ENCODE data around the gene C2.
A peak's percentile ranks its signal among the peaks of the same experiment; 100 is the strongest.
"Not testable (repeated sequence)": the region's sequence is repeated elsewhere in the genome, so short reads cannot be mapped to it uniquely, and the experiment has no call there.

C2 gene

DNA sequence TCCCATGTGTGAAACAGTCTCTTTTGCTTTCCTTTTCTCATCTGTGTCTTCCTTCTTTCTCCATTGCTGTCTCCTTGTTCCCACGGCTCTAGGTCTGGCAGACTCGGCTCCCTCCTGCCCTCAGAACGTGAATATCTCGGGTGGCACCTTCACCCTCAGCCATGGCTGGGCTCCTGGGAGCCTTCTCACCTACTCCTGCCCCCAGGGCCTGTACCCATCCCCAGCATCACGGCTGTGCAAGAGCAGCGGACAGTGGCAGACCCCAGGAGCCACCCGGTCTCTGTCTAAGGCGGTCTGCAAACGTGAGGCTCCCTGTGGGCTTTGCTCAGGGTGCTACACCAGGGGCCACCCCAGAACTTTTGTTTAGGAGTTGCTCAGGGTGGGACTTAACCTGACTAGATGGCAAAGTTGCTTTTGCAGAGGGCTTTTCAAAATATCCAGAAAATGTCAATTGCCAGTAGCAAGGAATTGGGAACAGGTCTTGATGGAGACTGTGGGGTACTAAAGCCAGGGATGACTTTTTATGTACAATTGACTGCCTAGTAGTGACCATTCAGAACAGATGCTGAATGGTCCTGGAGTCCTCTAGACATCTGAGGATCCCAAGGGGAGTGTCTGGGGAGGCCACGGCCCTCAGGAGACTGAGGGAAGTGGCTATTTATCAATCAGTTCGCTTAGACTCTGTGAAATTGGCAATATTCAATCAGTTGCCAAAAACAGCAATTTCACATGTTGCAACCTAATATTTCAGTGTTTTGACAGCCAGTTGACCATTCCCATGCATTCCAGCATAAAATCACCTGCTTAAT lies 550 bp downstream of the C2 start:
- DNase-seq (ENCODE audit: low read depth) = no peak

DNA sequence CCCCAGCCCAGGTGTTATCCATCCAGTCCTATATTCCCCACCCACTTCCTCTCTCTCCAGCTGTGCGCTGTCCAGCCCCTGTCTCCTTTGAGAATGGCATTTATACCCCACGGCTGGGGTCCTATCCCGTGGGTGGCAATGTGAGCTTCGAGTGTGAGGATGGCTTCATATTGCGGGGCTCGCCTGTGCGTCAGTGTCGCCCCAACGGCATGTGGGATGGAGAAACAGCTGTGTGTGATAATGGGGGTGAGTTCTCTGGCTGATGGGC lies 1.1 kb downstream of the C2 start:
- no peak for DNase-seq (ENCODE audit: low read depth)

DNA sequence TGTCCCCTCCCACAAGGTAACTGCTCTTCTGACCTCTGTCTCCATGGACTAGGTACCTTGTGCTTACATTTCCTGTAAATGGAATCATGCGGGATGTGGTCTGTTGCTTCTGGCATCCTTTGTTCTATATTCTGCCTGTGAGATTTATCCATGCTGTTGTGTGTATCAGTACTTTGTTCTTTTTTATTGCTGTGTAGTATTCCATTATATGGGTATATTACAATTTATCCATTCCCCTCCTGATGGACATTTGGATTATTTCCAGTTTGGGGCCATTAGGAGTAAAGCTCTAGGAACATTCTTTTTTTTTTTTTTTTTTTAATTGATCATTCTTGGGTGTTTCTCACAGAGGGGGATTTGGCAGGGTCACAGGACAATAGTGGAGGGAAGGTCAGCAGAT lies 3.4 kb downstream of the C2 start:
- DNase-seq (ENCODE audit: low read depth) = no peak

DNA sequence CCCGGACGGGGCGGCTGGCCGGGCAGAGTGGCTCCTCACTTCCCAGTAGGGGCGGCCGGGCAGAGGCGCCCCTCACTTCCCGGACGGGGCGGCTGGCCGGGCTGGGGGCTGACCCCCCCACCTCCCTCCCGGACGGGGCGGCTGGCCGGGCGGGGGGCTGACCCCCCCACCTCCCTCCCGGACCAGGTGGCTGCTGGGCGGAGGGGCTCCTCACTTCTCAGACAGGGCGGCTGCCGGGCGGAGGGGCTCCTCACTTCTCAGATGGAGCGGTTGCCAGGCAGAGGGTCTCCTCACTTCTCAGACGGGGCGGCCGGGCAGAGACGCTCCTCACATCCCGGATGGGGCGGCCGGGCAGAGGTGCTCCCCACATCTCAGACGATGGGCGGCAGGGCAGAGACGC lies 4.6 kb downstream of the C2 start:
- not testable (repeated sequence) for DNase-seq (ENCODE audit: low read depth)

DNA sequence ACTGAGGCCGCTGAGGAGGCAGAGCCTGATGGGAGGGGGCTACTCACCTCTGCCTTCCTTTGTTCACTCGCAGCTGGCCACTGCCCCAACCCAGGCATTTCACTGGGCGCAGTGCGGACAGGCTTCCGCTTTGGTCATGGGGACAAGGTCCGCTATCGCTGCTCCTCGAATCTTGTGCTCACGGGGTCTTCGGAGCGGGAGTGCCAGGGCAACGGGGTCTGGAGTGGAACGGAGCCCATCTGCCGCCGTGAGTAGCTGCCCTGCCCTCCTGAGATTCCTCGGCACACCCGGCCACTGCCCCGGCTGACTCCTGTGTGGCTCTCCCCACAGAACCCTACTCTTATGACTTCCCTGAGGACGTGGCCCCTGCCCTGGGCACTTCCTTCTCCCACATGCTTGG lies 6.0 kb downstream of the C2 start:
- DNase-seq (ENCODE audit: low read depth) = no peak

DNA sequence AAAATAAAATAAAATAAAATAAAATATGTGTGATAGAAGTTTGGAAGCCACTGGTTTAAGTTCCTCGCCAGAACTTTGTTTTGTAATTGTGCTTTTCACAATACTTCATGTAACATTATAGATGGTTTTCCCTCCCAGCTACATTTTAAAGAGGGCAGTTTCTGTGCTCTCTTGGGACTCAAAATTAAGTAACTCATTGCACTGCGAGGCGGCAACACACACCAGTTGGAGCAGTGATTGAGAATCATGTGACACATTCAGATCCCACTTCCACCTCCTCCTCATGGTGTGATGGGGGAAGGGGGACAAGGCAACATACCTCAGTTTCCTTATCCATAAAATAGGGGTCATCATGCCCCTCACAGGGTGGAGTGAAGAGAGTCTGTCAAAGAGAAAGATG lies 7.5 kb downstream of the C2 start:
- DNase-seq (ENCODE audit: low read depth) = no peak

DNA sequence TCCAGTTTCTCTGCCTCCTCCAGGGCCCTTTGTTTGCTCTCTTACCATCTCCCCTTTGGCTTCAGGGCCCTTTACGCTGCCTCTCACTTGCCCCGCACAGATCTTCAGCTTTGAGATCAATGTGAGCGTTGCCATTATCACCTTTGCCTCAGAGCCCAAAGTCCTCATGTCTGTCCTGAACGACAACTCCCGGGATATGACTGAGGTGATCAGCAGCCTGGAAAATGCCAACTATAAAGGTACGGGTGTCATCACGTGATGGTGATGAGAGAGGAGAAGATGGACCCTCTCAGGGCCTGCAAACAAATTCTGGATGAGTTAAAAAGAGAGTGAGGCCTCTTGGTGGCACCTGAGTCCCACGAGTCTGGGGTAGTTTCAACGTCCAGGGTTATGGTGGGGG lies 8.3 kb downstream of the C2 start:
- no peak for DNase-seq (ENCODE audit: low read depth)

DNA sequence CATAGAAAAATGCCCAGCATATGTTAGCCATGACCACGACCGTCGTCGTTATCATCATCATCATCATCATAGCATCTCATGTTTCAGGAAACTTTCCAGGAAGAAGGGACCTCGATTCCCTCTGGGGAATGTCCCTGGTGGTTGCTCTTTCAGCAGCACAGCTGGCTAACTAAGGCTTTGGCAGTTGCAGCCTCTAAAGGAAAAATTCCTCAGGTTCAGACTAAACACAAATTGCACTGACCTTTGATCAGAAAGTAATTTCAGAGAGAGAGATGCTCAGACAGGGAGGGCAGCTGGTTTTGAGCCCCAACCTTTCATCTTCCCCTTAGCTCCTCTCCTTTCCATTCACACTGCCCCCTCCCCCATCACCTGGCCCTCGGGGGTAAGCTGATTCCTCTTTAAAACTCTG lies 12.7 kb downstream of the C2 start:
- no peak for DNase-seq (ENCODE audit: low read depth)

DNA sequence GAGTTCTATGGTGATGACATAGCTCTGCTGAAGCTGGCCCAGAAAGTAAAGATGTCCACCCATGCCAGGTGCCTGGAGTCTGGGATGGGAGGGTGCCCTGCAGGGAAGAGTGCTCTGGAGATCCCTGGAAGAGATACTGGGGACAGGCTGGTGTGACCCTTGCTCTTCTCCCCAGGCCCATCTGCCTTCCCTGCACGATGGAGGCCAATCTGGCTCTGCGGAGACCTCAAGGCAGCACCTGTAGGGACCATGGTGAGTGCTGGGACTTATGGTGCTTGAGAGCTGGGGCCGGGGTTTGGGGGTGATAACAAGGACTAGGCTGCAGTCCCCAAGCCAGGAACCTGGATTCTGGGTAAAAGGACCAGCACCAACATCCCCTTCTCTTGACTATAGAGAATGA lies 16.2 kb downstream of the C2 start:
- no peak for DNase-seq (ENCODE audit: low read depth)

DNA sequence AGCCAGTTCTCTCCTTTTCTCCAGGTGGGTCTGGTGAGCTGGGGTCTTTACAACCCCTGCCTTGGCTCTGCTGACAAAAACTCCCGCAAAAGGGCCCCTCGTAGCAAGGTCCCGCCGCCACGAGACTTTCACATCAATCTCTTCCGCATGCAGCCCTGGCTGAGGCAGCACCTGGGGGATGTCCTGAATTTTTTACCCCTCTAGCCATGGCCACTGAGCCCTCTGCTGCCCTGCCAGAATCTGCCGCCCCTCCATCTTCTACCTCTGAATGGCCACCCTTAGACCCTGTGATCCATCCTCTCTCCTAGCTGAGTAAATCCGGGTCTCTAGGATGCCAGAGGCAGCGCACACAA lies 17.6 kb downstream of the C2 start:
- DNase-seq (ENCODE audit: low read depth) = no peak

DNA sequence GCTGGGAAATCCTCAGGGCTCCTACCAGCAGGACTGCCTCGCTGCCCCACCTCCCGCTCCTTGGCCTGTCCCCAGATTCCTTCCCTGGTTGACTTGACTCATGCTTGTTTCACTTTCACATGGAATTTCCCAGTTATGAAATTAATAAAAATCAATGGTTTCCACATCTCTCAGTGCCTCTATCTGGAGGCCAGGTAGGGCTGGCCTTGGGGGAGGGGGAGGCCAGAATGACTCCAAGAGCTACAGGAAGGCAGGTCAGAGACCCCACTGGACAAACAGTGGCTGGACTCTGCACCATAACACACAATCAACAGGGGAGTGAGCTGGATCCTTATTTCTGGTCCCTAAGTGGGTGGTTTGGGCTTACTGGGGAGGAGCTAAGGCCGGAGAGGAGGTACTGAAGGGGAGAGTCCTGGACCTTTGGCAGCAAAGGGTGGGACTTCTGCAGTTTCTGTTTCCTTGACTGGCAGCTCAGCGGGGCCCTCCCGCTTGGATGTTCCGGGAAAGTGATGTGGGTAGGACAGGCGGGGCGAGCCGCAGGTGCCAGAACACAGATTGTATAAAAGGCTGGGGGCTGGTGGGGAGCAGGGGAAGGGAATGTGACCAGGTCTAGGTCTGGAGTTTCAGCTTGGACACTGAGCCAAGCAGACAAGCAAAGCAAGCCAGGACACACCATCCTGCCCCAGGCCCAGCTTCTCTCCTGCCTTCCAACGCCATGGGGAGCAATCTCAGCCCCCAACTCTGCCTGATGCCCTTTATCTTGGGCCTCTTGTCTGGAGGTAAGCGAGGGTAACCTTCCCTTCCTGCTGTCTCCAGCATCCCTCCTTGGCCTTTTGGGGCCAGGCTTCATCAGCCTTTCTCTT lies 18.2 kb downstream of the C2 start, which contains the start of gene CFB:
CFB (plus strand) TSS at position 589 of the 863 bp plus-strand sequence; CDS start at position 716, 127 bp downstream.
- peak; percentile 65 for DNase-seq (ENCODE audit: low read depth)

DNA sequence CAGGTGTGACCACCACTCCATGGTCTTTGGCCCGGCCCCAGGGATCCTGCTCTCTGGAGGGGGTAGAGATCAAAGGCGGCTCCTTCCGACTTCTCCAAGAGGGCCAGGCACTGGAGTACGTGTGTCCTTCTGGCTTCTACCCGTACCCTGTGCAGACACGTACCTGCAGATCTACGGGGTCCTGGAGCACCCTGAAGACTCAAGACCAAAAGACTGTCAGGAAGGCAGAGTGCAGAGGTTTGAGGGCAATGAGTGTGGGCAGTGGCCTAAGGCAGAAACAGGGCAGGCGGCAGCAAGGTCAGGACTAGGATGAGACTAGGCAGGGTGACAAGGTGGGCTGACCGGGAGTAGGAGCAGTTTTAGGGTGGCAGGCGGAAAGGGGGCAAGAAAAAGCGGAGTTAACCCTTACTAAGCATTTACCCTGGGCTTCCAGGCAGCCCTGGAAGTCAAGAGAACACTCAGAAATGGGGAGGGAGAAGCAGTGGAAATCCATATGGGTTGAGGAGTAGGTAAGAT lies 18.9 kb downstream of the C2 start:
- no peak for DNase-seq (ENCODE audit: low read depth)

DNA sequence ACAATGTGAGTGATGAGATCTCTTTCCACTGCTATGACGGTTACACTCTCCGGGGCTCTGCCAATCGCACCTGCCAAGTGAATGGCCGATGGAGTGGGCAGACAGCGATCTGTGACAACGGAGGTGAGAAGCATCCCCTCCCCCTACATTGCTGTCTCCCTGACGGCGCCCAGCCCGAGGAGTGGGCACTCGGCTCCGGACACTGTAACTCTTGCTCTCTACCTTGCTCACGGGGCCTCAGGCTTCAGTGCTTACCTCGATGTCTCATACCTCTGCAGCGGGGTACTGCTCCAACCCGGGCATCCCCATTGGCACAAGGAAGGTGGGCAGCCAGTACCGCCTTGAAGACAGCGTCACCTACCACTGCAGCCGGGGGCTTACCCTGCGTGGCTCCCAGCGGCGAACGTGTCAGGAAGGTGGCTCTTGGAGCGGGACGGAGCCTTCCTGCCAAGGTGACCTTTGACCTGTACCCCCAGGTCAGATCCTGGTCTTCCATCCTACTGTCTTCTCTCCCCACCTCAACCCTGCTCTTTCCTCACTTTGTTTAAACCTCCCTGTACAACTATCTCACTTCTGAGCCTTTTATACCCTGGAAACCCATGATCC lies 19.7 kb downstream of the C2 start:
- no peak for DNase-seq (ENCODE audit: low read depth)

DNA sequence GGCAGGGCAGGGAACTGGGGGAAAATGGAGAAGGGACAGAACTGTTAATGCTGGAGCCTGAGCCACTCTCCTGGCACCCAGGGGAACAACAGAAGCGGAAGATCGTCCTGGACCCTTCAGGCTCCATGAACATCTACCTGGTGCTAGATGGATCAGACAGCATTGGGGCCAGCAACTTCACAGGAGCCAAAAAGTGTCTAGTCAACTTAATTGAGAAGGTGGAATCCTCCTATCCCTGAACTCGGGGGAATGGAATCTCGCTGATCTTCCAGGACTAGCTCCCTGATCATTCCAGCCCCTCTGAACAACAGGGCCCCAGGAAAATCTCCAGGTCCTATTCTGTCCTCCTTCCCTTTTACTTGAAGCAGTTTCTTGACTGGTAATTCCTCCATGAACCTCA lies 20.3 kb downstream of the C2 start:
- DNase-seq (ENCODE audit: low read depth) = no peak

DNA sequence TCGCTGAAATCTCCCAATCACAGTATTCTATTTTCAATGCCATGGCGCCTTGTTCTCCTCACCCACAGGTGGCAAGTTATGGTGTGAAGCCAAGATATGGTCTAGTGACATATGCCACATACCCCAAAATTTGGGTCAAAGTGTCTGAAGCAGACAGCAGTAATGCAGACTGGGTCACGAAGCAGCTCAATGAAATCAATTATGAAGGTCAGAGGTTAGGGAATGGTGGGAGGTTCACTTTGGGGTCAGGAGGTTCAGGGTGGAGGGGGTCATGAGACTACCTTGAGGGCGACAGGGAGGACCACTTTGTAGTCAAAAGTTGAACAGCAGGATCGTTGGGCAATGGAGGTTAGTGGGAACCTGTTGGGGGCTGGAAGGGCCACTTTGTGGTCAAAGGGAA lies 20.8 kb downstream of the C2 start:
- DNase-seq (ENCODE audit: low read depth) = no peak

DNA sequence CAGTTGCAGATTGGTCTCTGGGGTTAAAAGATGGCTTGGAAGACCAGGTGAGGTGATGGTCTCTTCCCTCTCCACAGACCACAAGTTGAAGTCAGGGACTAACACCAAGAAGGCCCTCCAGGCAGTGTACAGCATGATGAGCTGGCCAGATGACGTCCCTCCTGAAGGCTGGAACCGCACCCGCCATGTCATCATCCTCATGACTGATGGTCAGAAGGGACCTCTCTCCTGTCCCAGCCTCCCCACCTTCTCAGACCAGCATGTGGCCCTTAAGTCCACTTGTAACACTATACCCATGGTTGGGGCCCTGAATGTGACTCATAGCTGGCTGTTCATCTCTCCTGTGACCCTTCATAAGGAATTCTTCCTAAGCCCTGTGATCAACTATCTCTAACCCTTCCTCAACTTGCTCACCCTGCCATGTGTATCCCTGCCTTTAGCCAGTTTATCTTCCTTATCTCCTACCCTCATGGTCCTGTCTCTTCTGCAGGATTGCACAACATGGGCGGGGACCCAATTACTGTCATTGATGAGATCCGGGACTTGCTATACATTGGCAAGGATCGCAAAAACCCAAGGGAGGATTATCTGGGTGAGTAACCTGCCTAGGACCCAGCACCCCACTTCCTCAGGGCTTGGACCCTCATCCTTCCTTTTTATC lies 21.4 kb downstream of the C2 start:
- DNase-seq (ENCODE audit: low read depth) = no peak

DNA sequence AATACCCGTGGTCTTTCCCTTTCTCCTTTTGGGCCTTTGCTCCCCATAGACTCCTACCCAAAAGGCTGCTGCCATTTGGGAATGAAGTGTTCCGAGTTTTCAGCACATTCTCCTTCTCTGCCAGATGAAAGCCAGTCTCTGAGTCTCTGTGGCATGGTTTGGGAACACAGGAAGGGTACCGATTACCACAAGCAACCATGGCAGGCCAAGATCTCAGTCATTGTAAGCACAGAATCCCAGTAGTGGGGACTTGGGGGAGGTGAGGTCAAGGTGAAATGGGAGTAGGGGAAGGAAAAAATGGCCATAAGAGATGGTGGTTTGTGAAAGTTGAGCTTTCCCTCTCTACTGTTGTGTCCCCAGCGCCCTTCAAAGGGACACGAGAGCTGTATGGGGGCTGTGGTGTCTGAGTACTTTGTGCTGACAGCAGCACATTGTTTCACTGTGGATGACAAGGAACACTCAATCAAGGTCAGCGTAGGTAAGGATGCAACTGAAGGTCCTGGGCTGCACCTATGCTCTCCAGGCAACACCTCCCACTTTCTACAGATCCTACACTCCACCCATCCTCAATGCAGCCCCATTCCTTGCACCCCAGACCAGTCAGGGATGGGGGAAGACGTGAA lies 22.5 kb downstream of the C2 start:
- no peak for DNase-seq (ENCODE audit: low read depth)

DNA sequence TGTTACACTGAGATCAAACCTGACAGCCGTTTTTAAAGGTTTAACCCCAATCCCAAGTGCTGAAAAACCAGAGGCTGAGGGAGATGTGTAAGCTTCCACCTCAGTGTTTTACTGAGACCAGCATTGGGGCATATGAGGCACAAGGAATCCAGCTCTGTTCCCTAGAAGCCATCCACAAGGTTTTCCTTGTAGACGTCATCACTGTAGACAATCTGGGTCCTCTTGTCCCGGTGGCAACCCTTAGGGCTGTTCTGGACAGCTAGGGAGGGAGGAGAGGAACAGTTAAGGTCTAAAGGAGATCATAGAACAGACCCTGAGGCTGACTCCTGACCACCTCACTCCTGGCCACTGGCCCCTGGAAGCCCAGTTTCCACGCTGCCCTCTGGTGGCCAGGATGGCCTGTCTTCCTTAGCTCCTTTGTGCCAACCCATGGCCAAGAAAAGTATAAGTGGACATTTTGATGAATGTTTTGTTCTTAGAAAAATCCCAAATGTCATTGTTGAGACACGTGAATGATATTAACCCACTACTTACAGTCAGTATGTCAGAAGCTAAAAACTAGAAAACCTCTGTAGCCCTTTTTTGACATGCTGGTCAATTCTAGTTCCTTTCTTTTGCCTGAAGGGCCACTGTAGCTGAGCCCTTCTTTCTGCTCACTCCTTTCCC lies 24.8 kb downstream of the C2 start:
- no peak for DNase-seq (ENCODE audit: low read depth)

DNA sequence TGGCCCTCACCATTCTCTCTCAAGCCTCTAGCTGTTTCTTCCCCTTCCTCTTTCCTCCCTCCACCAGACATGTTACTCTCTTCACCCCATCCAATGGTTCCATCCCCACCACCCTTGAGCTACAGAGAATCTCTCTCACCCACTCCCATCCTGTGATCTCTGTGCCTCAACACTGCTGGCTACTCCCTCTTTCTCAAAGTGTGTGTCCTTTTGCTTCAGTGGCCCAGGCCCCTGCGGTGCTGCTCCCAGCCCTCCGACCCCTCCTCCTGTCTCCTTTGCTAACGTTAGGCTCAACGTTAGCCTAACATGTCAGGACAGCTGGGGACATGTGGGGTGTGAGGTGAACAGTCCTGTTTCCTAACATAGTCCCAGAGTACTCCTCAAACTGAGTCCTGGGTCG lies 25.4 kb downstream of the C2 start:
- no peak for DNase-seq (ENCODE audit: low read depth)

DNA sequence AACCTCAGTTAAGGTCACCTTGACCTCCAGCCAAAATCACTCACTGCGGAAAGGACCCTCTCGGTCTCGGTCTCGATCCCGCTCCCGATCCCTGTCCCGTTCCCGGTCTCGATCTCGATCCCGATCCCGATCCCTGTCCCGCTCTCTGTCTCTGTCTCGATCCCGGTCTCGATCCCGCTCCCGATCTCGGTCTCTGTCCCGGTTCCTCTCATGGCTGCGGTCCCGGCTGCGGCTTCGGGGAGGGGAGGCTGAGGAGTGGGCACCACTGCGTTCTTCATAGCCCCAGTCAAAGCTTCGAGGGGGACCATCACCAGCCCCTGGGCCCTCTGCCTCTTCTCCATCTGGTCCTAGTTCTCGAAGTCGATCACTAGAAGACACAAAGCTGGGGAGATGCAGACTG lies 27.0 kb downstream of the C2 start:
- no peak for DNase-seq (ENCODE audit: low read depth)

DNA sequence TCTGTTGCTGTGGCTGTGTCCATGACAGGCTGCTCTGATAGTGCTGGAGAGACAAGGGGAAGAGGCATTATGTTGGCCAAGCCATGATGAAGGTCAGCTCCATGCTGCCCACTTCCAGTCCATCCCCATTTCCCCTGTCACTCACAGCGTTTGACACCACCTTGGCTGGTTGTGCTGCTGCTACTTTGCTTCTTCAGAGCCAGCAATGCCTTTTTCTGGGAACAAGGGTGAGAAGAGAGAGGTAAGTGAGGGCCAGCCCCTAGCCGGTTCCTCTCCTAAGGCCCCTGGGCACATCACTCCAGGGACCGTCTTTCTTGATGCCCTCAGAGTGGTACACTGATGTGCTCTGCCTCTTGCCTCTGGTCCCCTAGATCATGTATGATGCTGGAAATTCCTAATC lies 29.3 kb downstream of the C2 start:
- no peak for DNase-seq (ENCODE audit: low read depth)

DNA sequence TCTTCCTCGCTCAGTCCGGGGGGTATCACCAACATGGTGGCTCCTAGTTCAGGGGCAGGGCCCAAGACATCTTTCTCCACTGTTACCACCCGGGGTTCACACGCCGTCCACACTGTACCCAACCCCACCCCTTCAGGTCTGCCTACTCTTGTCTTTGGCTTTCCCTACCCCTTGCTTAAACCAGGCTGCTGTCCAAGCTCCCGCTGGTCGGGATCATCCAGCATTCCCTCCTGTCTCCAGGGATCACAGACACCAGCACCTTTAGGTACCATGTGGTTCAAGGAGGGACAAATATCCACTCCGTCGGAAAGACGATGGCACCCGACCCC lies 30.9 kb downstream of the C2 start:
- DNase-seq (ENCODE audit: low read depth) = no peak

Measured in GM04503 (cell line).